Kidney (tissue), 22 donors: ENCODE results near the gene GP5. TPM values are rescaled to one million over a fixed set of nuclear protein-coding genes. Genes with fewer than 3 reads are reported as not detected.

Experiments used
- DNase-seq, 5 donors: peaks; one replicate each; pipeline ENCODE4 v3.0.0-alpha.2; 2013 to 2020
- FAIRE-seq: peaks from 2 replicates; lab custom pipeline; 2012; peaks lifted over from hg19 to GRCh38; lab: Jason Lieb, UNC
- H3K27ac ChIP-seq, 2 donors: one replicate each; pipeline ENCODE4 v1.7.0; 2013; ENCODE audit warnings: low read depth in 2 of 2, low read length in 2 of 2, inconsistent platforms in 1 of 2
- H3K27me3 ChIP-seq: one replicate; pipeline ENCODE4 v1.7.1; 2013; ENCODE audit warnings: low read length, inconsistent platforms; ENCODE audit not compliant: control insufficient read depth, insufficient read depth
- H3K36me3 ChIP-seq, 3 donors: one replicate each; pipeline versions ENCODE4 v1.7.0 to v1.7.1; 2013; ENCODE audit warnings: low read length in 3 of 3, control low read depth in 1 of 3, inconsistent platforms in 1 of 3; ENCODE audit not compliant: insufficient read depth in 3 of 3, control insufficient read depth in 2 of 3
- H3K4me1 ChIP-seq, 3 donors: one replicate each; pipeline versions ENCODE4 v1.7.0 to v1.7.1; 2013; ENCODE audit warnings: low read length in 3 of 3, inconsistent platforms in 1 of 3, low read depth in 1 of 3; ENCODE audit not compliant: control insufficient read depth in 2 of 3, insufficient read depth in 2 of 3
- H3K4me3 ChIP-seq, 3 donors: one replicate each; pipeline versions ENCODE4 v1.7.0 to v1.8.1; 2013; ENCODE audit warnings: low read length in 3 of 3, control low read depth in 1 of 3, inconsistent platforms in 1 of 3
- H3K9ac ChIP-seq, 3 donors: one replicate each; pipeline versions ENCODE4 v1.7.0 to v1.7.1; 2013; ENCODE audit warnings: low read length in 3 of 3, control low read depth in 1 of 3, inconsistent platforms in 1 of 3
- H3K9me3 ChIP-seq, 3 donors: one replicate each; pipeline versions ENCODE4 v1.7.0 to v1.7.1; 2013; ENCODE audit warnings: low read length in 3 of 3, control low read depth in 1 of 3, inconsistent platforms in 1 of 3; ENCODE audit not compliant: control insufficient read depth in 2 of 3, insufficient read depth in 1 of 3
- CTCF ChIP-seq: IDR thresholded peaks from 3 replicates; pipeline ENCODE4 v1.5.1; 2012; ENCODE audit warnings: mild to moderate bottlenecking, moderate library complexity, borderline replicate concordance; ENCODE audit not compliant: insufficient read depth; ENCODE audit errors: extremely low read depth
- intact Hi-C: fragments of 100-400 bp; cut with DNase I; formaldehyde crosslinking; loops from one replicate; pipeline ENCODE4 v1.11.1; 2022
- long read RNA-seq, 10 donors: library from polyadenylated mRNA in 1 of 10; unstranded in 1 of 10; transcript quantifications; one replicate each; pipeline ENCODE4 v2.0.0 and lab custom pipeline, GENCODE V29; 2021 to 2026
- polyA plus RNA-seq: library from polyadenylated mRNA; stranded (reverse); fragments of 350-450 nt; fragmentation: Illumina TruSeq; extraction: RNeasy Lipid Tissue Mini Kit (QIAGEN cat#74804); gene quantifications from one replicate; pipeline ENCODE4 v1.2.3, GENCODE V29; 2014; ENCODE audit warnings: low read depth, low replicate concordance; ENCODE audit not compliant: insufficient read depth
- total RNA-seq: library from RNA; stranded (reverse); fragmentation: NEBNext Ultra II Directional; extraction: Animal tissue kit (Norgen Biotek cat#: 25700); gene quantifications from one replicate; pipeline ENCODE4 v1.2.1, GENCODE V29; 2021
- donor health status: control.
- donor health status: control.
- donor health status: control.
- donor health status: control.
- donor health status: control.
- donor health status: DM: yes; HTN: yes; CAD: no.
- donor health status: Normal renal cell carcinoma (clear cell type).

The GP5 gene
- 0.22 TPM for total RNA-seq
- polyA plus RNA-seq, result not detected
- long read RNA-seq, donor 1, result 0 reads
- long read RNA-seq, donor 2, result 0 reads
- long read RNA-seq, donor 3, partial matches to known transcripts, result 0 of 1 reads
- long read RNA-seq, donor 3, other reads (novel, unspliced or antisense), result 0 of 1 reads
- long read RNA-seq, donor 4, partial matches to known transcripts, result 0 of 4 reads
- long read RNA-seq, donor 4, other reads (novel, unspliced or antisense), result 0 of 4 reads
- long read RNA-seq, donor 5, result 0 reads
- long read RNA-seq, donor 6, result 0 reads
- long read RNA-seq, donor 7, result 0 reads
- long read RNA-seq, donor 8, partial matches to known transcripts, result 0 of 2 reads
- long read RNA-seq, donor 8, other reads (novel, unspliced or antisense), result 0 of 2 reads
- long read RNA-seq, donor 9, result 0 reads
- long read RNA-seq, donor 10, result 0 reads

- H3K36me3 ChIP-seq, result peaks cover 0 to 6% (median 0%) of the 10 kb centered on the region in 3 donors
- H3K27ac ChIP-seq, result no peak within 1 kb of the TSS
- peaks cover 0 to 9% (median 0%) of the 10 kb centered on the region in 3 donors for H3K4me1 ChIP-seq
- intact Hi-C loops, result loop anchor here (10.0 kb wide), 1 partner anchor 54 kb away; no protein-coding TSS in a partner anchor
- TF ChIP-seq CTCF, result no peak
- H3K9me3 ChIP-seq, result no peaks in the 10 kb centered on the region
- peak within 1 kb of the TSS in 2 of 3 donors; percentile 4 to 15 for H3K4me3 ChIP-seq
- H3K27me3 ChIP-seq, result peaks cover 8% of the 10 kb centered on the region
- no peak for FAIRE-seq
- H3K9ac ChIP-seq, result no peak within 1 kb of the TSS
- DNase-seq, result no peak
These were observed at the start of gene GP5 for GRCh38 chr3:194399166-194399565. Gene GP5 (minus strand): TSS chr3:194399266. CDS start chr3:194398282, 984 bp downstream.

DNA sequence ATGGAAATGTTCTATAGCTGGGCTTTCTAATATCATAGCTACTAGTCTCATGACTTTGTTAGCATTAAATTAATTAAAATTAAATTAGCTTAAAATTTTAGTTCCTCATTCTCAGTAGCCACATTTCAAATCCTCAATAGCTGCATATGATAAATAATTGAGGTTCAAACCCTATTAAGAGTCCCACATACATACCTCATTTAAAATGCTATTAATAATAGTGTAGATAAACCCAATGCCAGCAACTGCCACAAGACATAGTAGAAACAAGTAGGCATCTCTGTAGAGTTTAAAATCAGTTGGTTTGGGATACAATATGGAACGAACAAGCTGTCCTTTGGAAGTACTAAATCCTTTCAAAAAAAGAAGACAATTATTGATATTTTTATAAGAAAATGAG is 48.6 kb upstream of the GP5 start:
- Histone ChIP-seq H3K36me3 (peaks cover 11 to 56% (median 28%) of the 10 kb centered on the region in 3 donors), H3K9ac (no peak overlapping the region), H3K9me3 (no peaks in the 10 kb centered on the region), H3K27me3 (no peaks in the 10 kb centered on the region), H3K27ac (no peak overlapping the region), H3K4me1 (no peaks in the 10 kb centered on the region), H3K4me3 (no peak overlapping the region)
- intact Hi-C loops, result no loop called here
- no peak for FAIRE-seq
- DNase-seq, result no peak
- no peak for TF ChIP-seq CTCF

- no peak overlapping the region for H3K4me3 ChIP-seq
- no peaks in the 10 kb centered on the region for H3K27me3 ChIP-seq
- no peak overlapping the region for H3K9ac ChIP-seq
- H3K9me3 ChIP-seq, result no peaks in the 10 kb centered on the region
- FAIRE-seq, result no peak
- H3K27ac ChIP-seq, result no peak overlapping the region
- H3K36me3 ChIP-seq, result peaks cover 10 to 56% (median 28%) of the 10 kb centered on the region in 3 donors
- no peak for TF ChIP-seq CTCF
- DNase-seq, result no peak
- intact Hi-C loops, result no loop called here
- no peaks in the 10 kb centered on the region for H3K4me1 ChIP-seq
These were observed 48.1 kb upstream of the GP5 start for GRCh38 chr3:194447161-194447560.
